Natural killer cell (primary cell): Measurements from ENCODE around the gene TPI1. TPM values are rescaled to one million over a fixed set of nuclear protein-coding genes. Genes with fewer than 3 reads are reported as not detected.

ENCODE experiments used
- ATAC-seq, 3 donors: fragments of 150-1000 bp in 2 of 3; fragments of 200-7000 bp in 1 of 3; cut with Tn5 transposase; 1 replicate in 1 of 3; 2 replicates in 2 of 3; pipeline ENCODE4 v1.10.0; 2021; ENCODE audit warnings: mild to moderate bottlenecking in 2 of 3, moderate library complexity in 2 of 3
- DNase-seq, 2 donors: peaks; one replicate each; pipeline versions ENCODE4 v3.0.0 to v3.0.0-alpha.2; 2013 to 2021; ENCODE audit warnings: mixed read lengths in 1 of 2
- H3K27ac ChIP-seq: one replicate; pipeline ENCODE4 v1.5.1; 2013; ENCODE audit warnings: mild to moderate bottlenecking, low read length
- H3K27me3 ChIP-seq: one replicate; pipeline ENCODE4 v1.6.1; 2013; ENCODE audit warnings: low read length; ENCODE audit not compliant: control insufficient read depth, insufficient read depth
- H3K36me3 ChIP-seq: one replicate; pipeline ENCODE4 v1.6.1; 2013; ENCODE audit warnings: low read length; ENCODE audit not compliant: control insufficient read depth, insufficient read depth
- H3K4me1 ChIP-seq: one replicate; pipeline ENCODE4 v1.6.1; 2013; ENCODE audit warnings: low read length; ENCODE audit not compliant: control insufficient read depth, insufficient read depth
- H3K4me3 ChIP-seq: one replicate; pipeline ENCODE4 v1.5.1; 2013; ENCODE audit warnings: low read length
- H3K9me3 ChIP-seq: one replicate; pipeline ENCODE4 v1.6.1; 2013; ENCODE audit warnings: low read length; ENCODE audit not compliant: control insufficient read depth, insufficient read depth
- H3K27ac Mint-ChIP-seq, 2 donors: one replicate each; pipeline ENCODE4 v1.8.0; 2022; ENCODE audit warnings: mild to moderate bottlenecking in 2 of 2, mixed read lengths in 2 of 2, moderate library complexity in 1 of 2
- H3K27me3 Mint-ChIP-seq, 2 donors: one replicate each; pipeline ENCODE4 v1.8.0; 2022; ENCODE audit warnings: low read depth in 2 of 2, mixed read lengths in 2 of 2
- H3K36me3 Mint-ChIP-seq: one replicate; pipeline ENCODE4 v1.8.0; 2022; ENCODE audit warnings: mixed read lengths
- H3K4me1 Mint-ChIP-seq, 2 donors: one replicate each; pipeline ENCODE4 v1.8.0; 2022; ENCODE audit warnings: mixed read lengths in 2 of 2
- H3K4me3 Mint-ChIP-seq: one replicate; pipeline ENCODE4 v1.8.0; 2022; ENCODE audit warnings: mild to moderate bottlenecking, moderate library complexity, mixed read lengths
- H3K9me3 Mint-ChIP-seq, 2 donors: one replicate each; pipeline ENCODE4 v1.8.0; 2022; ENCODE audit warnings: mixed read lengths in 2 of 2
- CTCF ChIP-seq: fragments of 200-600 bp; IDR thresholded peaks from one replicate; pipeline ENCODE4 v1.8.0; 2022; ENCODE audit warnings: antibody characterized with exemption
- WGBS: methylation state at CpG from one replicate; pipeline ENCODE4 v1.1.7; 2013; ENCODE audit warnings: missing lambda C conversion rate; ENCODE audit not compliant: insufficient coverage; 5-methylcytosine and 5-hydroxymethylcytosine counted together
- intact Hi-C: fragments of 100-400 bp; cut with micrococcal nuclease; formaldehyde crosslinking; loops from one replicate; pipeline ENCODE4 v1.14.2; 2022
- total RNA-seq, 4 donors: library from RNA; stranded (reverse); fragments of 120-200 nt in 1 of 4; gene quantifications; one replicate each; pipeline versions ENCODE4 v1.2.3 to v1.2.4, GENCODE V29; 2013 to 2022

The TPI1 gene
- total RNA-seq, 3 donors from 2014 or later (not counting 1 experiment from before 2014, with no cell fraction given), result 167 to 196 (median 189) TPM

- Histone ChIP-seq H3K4me1 (peaks cover 4% of the 10 kb centered on the region), H3K4me3 (no peak overlapping the region), H3K9me3 (no peaks in the 10 kb centered on the region), H3K36me3 (no peaks in the 10 kb centered on the region), H3K27me3 (no peaks in the 10 kb centered on the region), H3K27ac (no peak overlapping the region)
- Mint-ChIP-seq H3K36me3 (no peaks in the 10 kb centered on the region), H3K27me3 (no peaks in the 10 kb centered on the region), H3K9me3 (no peaks in the 10 kb centered on the region), H3K27ac (no peak overlapping the region), H3K4me3 (no peak overlapping the region), H3K4me1 (no peaks in the 10 kb centered on the region)
- 83% methylated on average over 10 of the region's 10 CpGs for WGBS
- no peak for DNase-seq
- ATAC-seq, result no peak
- no peak for TF ChIP-seq CTCF
- intact Hi-C loops, result no loop called here
Observed at GRCh38 chr12:6839482-6840201, 27.7 kb upstream of the TPI1 start.

GRCh38 chr12:6840330-6840729, 27.0 kb upstream of the TPI1 start:
- Histone ChIP-seq H3K9me3 (no peaks in the 10 kb centered on the region), H3K4me3 (no peak overlapping the region), H3K4me1 (peaks cover 4% of the 10 kb centered on the region), H3K27ac (no peak overlapping the region), H3K27me3 (no peaks in the 10 kb centered on the region), H3K36me3 (no peaks in the 10 kb centered on the region)
- Mint-ChIP-seq H3K27ac (no peak overlapping the region), H3K27me3 (no peaks in the 10 kb centered on the region), H3K9me3 (no peaks in the 10 kb centered on the region), H3K4me1 (no peaks in the 10 kb centered on the region), H3K4me3 (no peak overlapping the region), H3K36me3 (no peaks in the 10 kb centered on the region)
- ATAC-seq, result no peak
- intact Hi-C loops, result no loop called here
- TF ChIP-seq CTCF, result no peak
- DNase-seq, result no peak
- 81% methylated on average over 1 of the region's 1 CpG for WGBS

- intact Hi-C loops, result no loop called here
- DNase-seq (no peak), ATAC-seq (no peak)
- no peaks in the 10 kb centered on the region for H3K4me1 Mint-ChIP-seq
- no peak within 1 kb of the TSS for H3K4me3 Mint-ChIP-seq
- Histone ChIP-seq H3K36me3 (no peaks in the 10 kb centered on the region), H3K4me1 (peaks cover 1% of the 10 kb centered on the region), H3K27ac (no peak within 1 kb of the TSS), H3K9me3 (no peaks in the 10 kb centered on the region), H3K4me3 (no peak within 1 kb of the TSS), H3K27me3 (no peaks in the 10 kb centered on the region)
- no peaks in the 10 kb centered on the region for H3K9me3 Mint-ChIP-seq
- H3K27me3 Mint-ChIP-seq, result no peaks in the 10 kb centered on the region
- TF ChIP-seq CTCF, result no peak
- H3K27ac Mint-ChIP-seq, result no peak within 1 kb of the TSS
- WGBS, result 86% methylated on average over 24 of the region's 24 CpGs
- H3K36me3 Mint-ChIP-seq, result no peaks in the 10 kb centered on the region
Observed at GRCh38 chr12:6840761-6841515, 26.4 kb upstream of the TPI1 start, which contains the start of gene GNB3. GNB3 (plus strand) TSS chr12:6840925; CDS start chr12:6841288, 363 bp downstream.
